ENCODE results near the gene LGR6.

- TF ChIP-seq CTCF (IDR thresholded peaks at IDR 0.05), result no peak
- no peak for TF ChIP-seq POLR2A (IDR thresholded peaks at IDR 0.05)
Observed at GRCh38 chr1:202187697-202188407, 5.7 kb upstream of the LGR6 start.

Data from Peyer's patch (tissue), 4 donors.